ENCODE results near the gene EIF5B. TPM values are rescaled to one million over a fixed set of nuclear protein-coding genes. Genes with fewer than 3 reads are reported as not detected.
"Not testable (repeated sequence)": the region's sequence is repeated elsewhere in the genome, so short reads cannot be mapped to it uniquely, and the experiment has no call there.

EIF5B gene
- total and polyA plus RNA-seq, 2 donors (not counting 1 experiment from before 2014, with no cell fraction given): 4.5 to 32.8 TPM

DNA sequence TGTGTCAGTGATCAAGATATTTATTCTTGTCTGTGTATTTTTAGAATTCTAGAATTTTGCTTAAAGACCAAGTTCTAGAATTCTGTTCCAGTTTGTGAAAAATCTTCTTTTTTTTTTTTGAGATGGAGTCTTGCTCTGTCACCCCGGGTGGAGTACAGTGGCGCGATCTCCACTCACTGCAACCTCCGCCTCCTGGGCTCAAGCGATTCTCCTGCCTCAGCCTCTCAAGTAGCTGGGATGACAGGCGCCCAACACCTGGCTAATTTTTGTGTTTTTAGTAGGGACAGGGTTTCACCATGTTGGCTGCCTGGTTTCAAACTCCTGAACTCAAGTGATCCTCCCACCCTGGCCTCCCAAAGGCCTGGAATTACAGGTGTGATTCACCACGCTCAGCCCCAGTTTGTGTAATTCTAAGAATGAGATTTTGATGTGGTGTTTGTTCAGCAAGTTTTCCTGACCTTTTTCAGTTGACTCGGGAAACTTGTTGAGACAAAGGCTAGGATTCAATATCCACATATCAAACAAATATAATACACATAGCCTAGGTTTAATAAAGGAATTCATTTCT lies 3.6 kb downstream of the EIF5B start:
- WGBS (ENCODE audit: insufficient coverage): no CpG with 5 or more reads among the region's 8 CpGs
- no peak overlapping the region for H3K4me3 Mint-ChIP-seq
- Histone ChIP-seq H3K9me3 (ENCODE audit: control extremely low read depth in 1 of 3, control insufficient read depth in 2 of 3, insufficient read depth in 1 of 3, low read length in 2 of 3) (no peaks in the 10 kb centered on the region), H3K36me3 (replicated peaks in 1 of 2; ENCODE audit: control extremely low read depth in 1 of 2, control insufficient read depth in 1 of 2, extremely low read depth in 1 of 2, insufficient read depth in 2 of 2, low read length in 1 of 2) (no peaks in the 10 kb centered on the region), H2AFZ (ENCODE audit: insufficient read depth, low read depth, low read length, poor library complexity, severe bottlenecking) (no peak overlapping the region), H3K9ac (ENCODE audit: low read length) (no peak overlapping the region), H3K79me2 (ENCODE audit: control insufficient read depth, insufficient read depth, low read length) (peaks cover 81% of the 10 kb centered on the region), H3K4me2 (replicated peaks; ENCODE audit: low read depth, low read length, poor library complexity, severe bottlenecking) (no peak overlapping the region), H3K27me3 (replicated peaks in 1 of 4; ENCODE audit: control extremely low read depth in 1 of 4, control insufficient read depth in 3 of 4, insufficient read depth in 4 of 4, low read length in 3 of 4) (no peaks in the 10 kb centered on the region), H3K4me1 (ENCODE audit: control insufficient read depth in 2 of 2, insufficient read depth in 2 of 2, low read length in 2 of 2) (peaks cover 6 to 18% of the 10 kb centered on the region in 2 donors), H4K20me1 (ENCODE audit: control insufficient read depth, insufficient read depth, low read length, poor library complexity, severe bottlenecking) (peaks cover 20% of the 10 kb centered on the region), H3K4me3 (ENCODE audit: control extremely low read depth in 1 of 5, extremely low read depth in 1 of 5, insufficient read depth in 1 of 5, low read depth in 2 of 5, low read length in 4 of 5) (no peak overlapping the region), H3K27ac (ENCODE audit: low read length in 2 of 2) (no peak overlapping the region)
- H3K27ac Mint-ChIP-seq: no peak overlapping the region
- DNase-seq (no peak), ATAC-seq (ENCODE audit: low read depth) (no peak)
- POLR2A ChIA-PET: no interaction called here
- peaks cover 11% of the 10 kb centered on the region for H3K4me1 Mint-ChIP-seq
- H3K27me3 Mint-ChIP-seq: no peaks in the 10 kb centered on the region
- CTCF ChIA-PET: no interaction called here
- intact Hi-C loops (cut with micrococcal nuclease): no loop called here
- no peaks in the 10 kb centered on the region for H3K9me3 Mint-ChIP-seq (ENCODE audit: insufficient read depth)
- TF ChIP-seq CTCF (IDR thresholded peaks at IDR 0.05) (no peak), EZH2 (IDR thresholded peaks at IDR 0.05; ENCODE audit: borderline replicate concordance, insufficient read depth, low read depth, low read length, poor library complexity, severe bottlenecking) (no peak)

DNA sequence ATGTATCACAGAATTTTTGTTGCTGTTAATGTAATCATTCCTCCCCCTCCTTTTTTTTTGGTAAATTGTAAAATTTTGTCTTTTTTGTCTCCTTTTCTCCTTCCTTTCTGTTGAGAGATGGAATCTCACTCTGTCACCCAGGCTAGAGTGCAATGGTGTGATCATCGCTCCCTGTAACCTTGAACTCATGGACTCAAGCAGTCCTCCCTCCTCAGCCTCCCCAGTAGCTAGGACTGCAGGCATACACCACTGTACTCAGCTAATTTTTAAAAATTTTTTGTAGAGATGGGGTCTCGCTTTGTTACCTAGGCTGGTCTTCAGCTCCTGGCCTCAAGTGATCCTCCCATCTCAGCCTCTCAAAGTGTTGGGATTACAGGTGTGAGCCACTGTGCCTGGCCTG lies 5.3 kb downstream of the EIF5B start:
- ATAC-seq (ENCODE audit: low read depth): no peak
- peaks cover 16% of the 10 kb centered on the region for H3K4me1 Mint-ChIP-seq
- intact Hi-C loops (cut with micrococcal nuclease): no loop called here
- no peaks in the 10 kb centered on the region for H3K9me3 Mint-ChIP-seq (ENCODE audit: insufficient read depth)
- peaks cover 98% of the 10 kb centered on the region for H3K79me2 ChIP-seq (ENCODE audit: control insufficient read depth, insufficient read depth, low read length)
- H3K27ac ChIP-seq (ENCODE audit: low read length in 2 of 2): no peak overlapping the region
- H3K4me3 ChIP-seq (ENCODE audit: control extremely low read depth in 1 of 5, extremely low read depth in 1 of 5, insufficient read depth in 1 of 5, low read depth in 2 of 5, low read length in 4 of 5): no peak overlapping the region
- POLR2A ChIA-PET: no interaction called here
- no peak for DNase-seq
- WGBS (ENCODE audit: insufficient coverage): no CpG with 5 or more reads among the region's 2 CpGs
- no peaks in the 10 kb centered on the region for H3K27me3 Mint-ChIP-seq
- no peak overlapping the region for H3K4me2 ChIP-seq (replicated peaks; ENCODE audit: low read depth, low read length, poor library complexity, severe bottlenecking)
- H3K9me3 ChIP-seq (ENCODE audit: control extremely low read depth in 1 of 3, control insufficient read depth in 2 of 3, insufficient read depth in 1 of 3, low read length in 2 of 3): no peaks in the 10 kb centered on the region
- no peak overlapping the region for H3K27ac Mint-ChIP-seq
- H3K27me3 ChIP-seq (replicated peaks in 1 of 4; ENCODE audit: control extremely low read depth in 1 of 4, control insufficient read depth in 3 of 4, insufficient read depth in 4 of 4, low read length in 3 of 4): no peaks in the 10 kb centered on the region
- H3K4me1 ChIP-seq (ENCODE audit: control insufficient read depth in 2 of 2, insufficient read depth in 2 of 2, low read length in 2 of 2): peaks cover 6 to 13% of the 10 kb centered on the region in 2 donors
- no peak overlapping the region for H3K9ac ChIP-seq (ENCODE audit: low read length)
- TF ChIP-seq CTCF (IDR thresholded peaks at IDR 0.05) (no peak), EZH2 (IDR thresholded peaks at IDR 0.05; ENCODE audit: borderline replicate concordance, insufficient read depth, low read depth, low read length, poor library complexity, severe bottlenecking) (no peak)
- H3K4me3 Mint-ChIP-seq: no peak overlapping the region
- CTCF ChIA-PET: no interaction called here
- no peak overlapping the region for H2AFZ ChIP-seq (ENCODE audit: insufficient read depth, low read depth, low read length, poor library complexity, severe bottlenecking)
- H3K36me3 ChIP-seq (replicated peaks in 1 of 2; ENCODE audit: control extremely low read depth in 1 of 2, control insufficient read depth in 1 of 2, extremely low read depth in 1 of 2, insufficient read depth in 2 of 2, low read length in 1 of 2): no peaks in the 10 kb centered on the region
- peaks cover 23% of the 10 kb centered on the region for H4K20me1 ChIP-seq (ENCODE audit: control insufficient read depth, insufficient read depth, low read length, poor library complexity, severe bottlenecking)

DNA sequence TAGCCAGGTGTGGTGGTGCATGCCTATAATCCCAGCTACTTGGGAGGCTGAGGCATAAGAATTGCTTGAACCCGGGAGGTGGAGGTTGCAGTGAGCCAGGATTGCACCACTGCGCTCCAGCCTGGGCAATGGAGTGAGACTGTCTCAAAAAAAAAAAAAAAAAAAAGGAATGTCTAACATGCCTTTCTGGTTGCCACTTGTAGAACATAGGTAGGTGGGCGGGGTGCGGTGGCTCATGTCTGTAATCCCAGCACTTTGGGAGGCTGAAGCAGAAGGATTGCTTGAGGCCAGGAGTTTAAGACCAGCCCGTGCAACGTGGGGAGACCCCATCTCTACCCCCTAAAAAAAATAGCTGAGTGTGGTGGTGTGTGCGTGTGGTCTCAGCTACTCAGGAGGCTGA lies 8.3 kb downstream of the EIF5B start:
- H3K27me3 ChIP-seq (replicated peaks in 1 of 4; ENCODE audit: control extremely low read depth in 1 of 4, control insufficient read depth in 3 of 4, insufficient read depth in 4 of 4, low read length in 3 of 4); H3K4me3 Mint-ChIP-seq; H3K4me3 ChIP-seq (ENCODE audit: control extremely low read depth in 1 of 5, extremely low read depth in 1 of 5, insufficient read depth in 1 of 5, low read depth in 2 of 5, low read length in 4 of 5); H3K27ac Mint-ChIP-seq; POLR2A ChIA-PET; H3K27me3 Mint-ChIP-seq; H3K4me1 ChIP-seq (ENCODE audit: control insufficient read depth in 2 of 2, insufficient read depth in 2 of 2, low read length in 2 of 2); H3K9me3 Mint-ChIP-seq (ENCODE audit: insufficient read depth); H3K4me2 ChIP-seq (replicated peaks; ENCODE audit: low read depth, low read length, poor library complexity, severe bottlenecking); H3K36me3 ChIP-seq (replicated peaks in 1 of 2; ENCODE audit: control extremely low read depth in 1 of 2, control insufficient read depth in 1 of 2, extremely low read depth in 1 of 2, insufficient read depth in 2 of 2, low read length in 1 of 2); H3K9me3 ChIP-seq (ENCODE audit: control extremely low read depth in 1 of 3, control insufficient read depth in 2 of 3, insufficient read depth in 1 of 3, low read length in 2 of 3); H3K27ac ChIP-seq (ENCODE audit: low read length in 2 of 2); H2AFZ ChIP-seq (ENCODE audit: insufficient read depth, low read depth, low read length, poor library complexity, severe bottlenecking); ATAC-seq (ENCODE audit: low read depth); DNase-seq; CTCF ChIA-PET; intact Hi-C loops (cut with micrococcal nuclease); H3K9ac ChIP-seq (ENCODE audit: low read length): not testable (repeated sequence)
- peaks cover 33% of the 10 kb centered on the region for H3K4me1 Mint-ChIP-seq
- Histone ChIP-seq H4K20me1 (ENCODE audit: control insufficient read depth, insufficient read depth, low read length, poor library complexity, severe bottlenecking) (peaks cover 29% of the 10 kb centered on the region), H3K79me2 (ENCODE audit: control insufficient read depth, insufficient read depth, low read length) (peaks cover 93% of the 10 kb centered on the region)
- 100% methylated on average over 5 of the region's 7 CpGs for WGBS (ENCODE audit: insufficient coverage)

Data from B cell (primary cell).